Endometrial microvascular endothelial cells (primary cell): ENCODE results near the gene SSBP3. TPM values are rescaled to one million over a fixed set of nuclear protein-coding genes. Genes with fewer than 3 reads are reported as not detected.

Source experiments
- in situ Hi-C: cut with HindIII; loops from 2 replicates; pipeline ENCODE4 v1.10.0; 2017; ENCODE audit warnings: low sequenced_read_pairs, low pct_unique_long_range_greater_than_20kb; ENCODE audit errors: inconsistent ontology term
- total RNA-seq: library from RNA; depleted of rRNA; stranded (reverse); fragments of >200 nt; gene quantifications from one replicate; pipeline ENCODE4 v1.2.3, GENCODE V29; 2015; ENCODE audit errors: inconsistent ontology term

Gene SSBP3
- total RNA-seq, 1 donor from 2014 or later: 32.1 TPM

- in situ Hi-C loops: loop anchor here (25.0 kb wide), 1 partner anchor 203 kb away; no protein-coding TSS in a partner anchor
Observed at GRCh38 chr1:54283635-54284385, 122.4 kb downstream of the SSBP3 start.

- in situ Hi-C loops: loop anchor here (25.0 kb wide), 1 partner anchor 205 kb away; no protein-coding TSS in a partner anchor
Observed at GRCh38 chr1:54282101-54282847, 123.9 kb downstream of the SSBP3 start.

- in situ Hi-C loops: loop anchor here (25.0 kb wide), 1 partner anchor 207 kb away; no protein-coding TSS in a partner anchor
Observed at GRCh38 chr1:54280651-54281050, 125.5 kb downstream of the SSBP3 start.

GRCh38 chr1:54279457-54279856 is 126.7 kb downstream of the SSBP3 start:
- in situ Hi-C loops: loop anchor here (25.0 kb wide), 1 partner anchor 208 kb away; no protein-coding TSS in a partner anchor

GRCh38 chr1:54278941-54279422 is 127.2 kb downstream of the SSBP3 start:
- in situ Hi-C loops: loop anchor here (25.0 kb wide), 1 partner anchor 208 kb away; no protein-coding TSS in a partner anchor

GRCh38 chr1:54277451-54278341 is 128.5 kb downstream of the SSBP3 start:
- in situ Hi-C loops: loop anchor here (25.0 kb wide), 1 partner anchor 210 kb away; no protein-coding TSS in a partner anchor

GRCh38 chr1:54276617-54277450 is 129.4 kb downstream of the SSBP3 start:
- in situ Hi-C loops: loop anchor here (25.0 kb wide), 1 partner anchor 210 kb away; no protein-coding TSS in a partner anchor

- in situ Hi-C loops: loop anchor here (25.0 kb wide), 1 partner anchor 212 kb away; no protein-coding TSS in a partner anchor
Observed at GRCh38 chr1:54275349-54275748, 130.8 kb downstream of the SSBP3 start.

GRCh38 chr1:54274881-54275280 is 131.3 kb downstream of the SSBP3 start:
- in situ Hi-C loops: loop anchor here (25.0 kb wide), 1 partner anchor 212 kb away; no protein-coding TSS in a partner anchor

GRCh38 chr1:54274448-54274847 is 131.7 kb downstream of the SSBP3 start:
- in situ Hi-C loops: no loop called here

GRCh38 chr1:54273795-54274163 is 132.4 kb downstream of the SSBP3 start:
- in situ Hi-C loops: no loop called here

- in situ Hi-C loops: no loop called here
Observed at GRCh38 chr1:54273092-54273794, 133.0 kb downstream of the SSBP3 start.

GRCh38 chr1:54272772-54273091 is 133.5 kb downstream of the SSBP3 start:
- in situ Hi-C loops: no loop called here

- in situ Hi-C loops: no loop called here
Observed at GRCh38 chr1:54272134-54272533, 134.1 kb downstream of the SSBP3 start.

GRCh38 chr1:54271341-54271740 is 134.9 kb downstream of the SSBP3 start:
- in situ Hi-C loops: no loop called here

- in situ Hi-C loops: no loop called here
Observed at GRCh38 chr1:54270543-54270942, 135.7 kb downstream of the SSBP3 start.

- in situ Hi-C loops: no loop called here
Observed at GRCh38 chr1:54268762-54269297, 137.4 kb downstream of the SSBP3 start.
